CD8-positive, alpha-beta memory T cell (primary cell): ENCODE data around the gene STAT4. TPM values are rescaled to one million over a fixed set of nuclear protein-coding genes. Genes with fewer than 3 reads are reported as not detected.

Experiments
- CTCF ChIA-PET: fragments of 350-600 bp; sonication (Branson Sonifier 250); formaldehyde crosslinking; loops from one replicate; lab custom pipeline; 2021; ENCODE audit warnings: antibody characterized with exemption; lab: Charles Lee
- POLR2A ChIA-PET: fragments of 350-600 bp; sonication (Branson Sonifier 250); formaldehyde crosslinking; loops from one replicate; lab custom pipeline; 2021; ENCODE audit warnings: antibody characterized with exemption; lab: Charles Lee
- DNase-seq, 5 donors: peaks; one replicate each; pipeline versions ENCODE4 v3.0.0 to v3.0.0-alpha.2; 2020 to 2022; ENCODE audit warnings: mixed read lengths in 1 of 5
- H3K27ac ChIP-seq: one replicate; pipeline ENCODE4 v1.7.0; 2013; ENCODE audit warnings: low read depth, mild to moderate bottlenecking, low read length, moderate library complexity
- H3K27me3 ChIP-seq: 2 replicates; pipeline ENCODE4 v1.7.0; 2013; ENCODE audit warnings: low read length, mild to moderate bottlenecking; ENCODE audit not compliant: insufficient read depth, poor library complexity, severe bottlenecking
- H3K36me3 ChIP-seq: 2 replicates; pipeline ENCODE4 v1.7.0; 2013; ENCODE audit warnings: mild to moderate bottlenecking, low read length, moderate library complexity; ENCODE audit not compliant: insufficient read depth
- H3K4me1 ChIP-seq: 2 replicates; pipeline ENCODE4 v1.7.0; 2013; ENCODE audit warnings: mild to moderate bottlenecking, low read length, moderate library complexity; ENCODE audit not compliant: insufficient read depth
- H3K4me3 ChIP-seq: 2 replicates; pipeline ENCODE4 v1.7.0; 2013; ENCODE audit warnings: mild to moderate bottlenecking, low read length
- H3K9me3 ChIP-seq: 2 replicates; pipeline ENCODE4 v1.7.0; 2013; ENCODE audit warnings: mild to moderate bottlenecking, low read length
- H3K27ac Mint-ChIP-seq, 8 donors: one replicate each; pipeline ENCODE4 v1.8.0; 2020 to 2021; ENCODE audit warnings: mixed read lengths in 8 of 8, mild to moderate bottlenecking in 6 of 8, inconsistent platforms in 3 of 8, moderate library complexity in 3 of 8
- H3K27me3 Mint-ChIP-seq, 2 donors: one replicate each; pipeline ENCODE4 v1.8.0; 2020 to 2021; ENCODE audit warnings: mixed read lengths in 2 of 2, mild to moderate bottlenecking in 1 of 2, moderate library complexity in 1 of 2
- H3K36me3 Mint-ChIP-seq, 3 donors: one replicate each; pipeline ENCODE4 v1.8.0; 2020 to 2021; ENCODE audit warnings: mixed read lengths in 3 of 3, inconsistent platforms in 1 of 3, mild to moderate bottlenecking in 1 of 3
- H3K4me1 Mint-ChIP-seq, 3 donors: one replicate each; pipeline ENCODE4 v1.8.0; 2020 to 2021; ENCODE audit warnings: mixed read lengths in 3 of 3, inconsistent platforms in 1 of 3, mild to moderate bottlenecking in 1 of 3
- H3K4me3 Mint-ChIP-seq, 7 donors: one replicate each; pipeline ENCODE4 v1.8.0; 2020 to 2021; ENCODE audit warnings: mixed read lengths in 7 of 7, mild to moderate bottlenecking in 6 of 7, moderate library complexity in 4 of 7, inconsistent platforms in 2 of 7
- H3K9me3 Mint-ChIP-seq, 5 donors: one replicate each; pipeline ENCODE4 v1.8.0; 2020 to 2022; ENCODE audit warnings: mixed read lengths in 5 of 5, mild to moderate bottlenecking in 3 of 5, moderate library complexity in 2 of 5, inconsistent platforms in 1 of 5
- polyA plus RNA-seq: library from polyadenylated mRNA; unstranded; fragments of 300-500 nt; fragmentation: Illumina TruSeq; gene quantifications from one replicate; pipeline ENCODE4 v1.2.3, GENCODE V29; 2021
- total RNA-seq, 2 experiments: library from RNA; stranded (reverse); gene quantifications; one replicate each; pipeline ENCODE4 v1.2.3, GENCODE V29; 2021

Gene STAT4
- total and polyA plus RNA-seq, 3 experiments from 2014 or later, result 53.0 to 88.2 (median 54.7) TPM

GRCh38 chr2:191031256-191031655 is 119.5 kb downstream of the STAT4 start:
- Mint-ChIP-seq H3K27me3 (no peaks in the 10 kb centered on the region), H3K4me3 (no peak overlapping the region), H3K4me1 (peaks cover 30 to 42% (median 35%) of the 10 kb centered on the region in 3 donors), H3K27ac (peak overlapping the region in 7 of 8 donors; percentile 43 to 87 (median 79)), H3K36me3 (peaks cover 0 to 80% (median 9%) of the 10 kb centered on the region in 3 donors), H3K9me3 (no peaks in the 10 kb centered on the region)
- Histone ChIP-seq H3K27me3 (no peaks in the 10 kb centered on the region), H3K4me1 (peaks cover 30% of the 10 kb centered on the region), H3K4me3 (no peak overlapping the region), H3K9me3 (no peaks in the 10 kb centered on the region), H3K27ac (no peak overlapping the region), H3K36me3 (peaks cover 32% of the 10 kb centered on the region)
- POLR2A ChIA-PET, result no interaction called here
- CTCF ChIA-PET, result no interaction called here
- no peak for DNase-seq

- H3K9me3 Mint-ChIP-seq, result no peaks in the 10 kb centered on the region
- no peak overlapping the region for H3K4me3 ChIP-seq
- H3K27me3 ChIP-seq, result no peaks in the 10 kb centered on the region
- H3K27ac Mint-ChIP-seq, result peak overlapping the region; percentile 59 to 91 (median 80)
- peaks cover 30 to 48% (median 35%) of the 10 kb centered on the region in 3 donors for H3K4me1 Mint-ChIP-seq
- H3K4me1 ChIP-seq, result peaks cover 30% of the 10 kb centered on the region
- H3K36me3 ChIP-seq, result peaks cover 26% of the 10 kb centered on the region
- ChIA-PET CTCF (no interaction called here), POLR2A (no interaction called here)
- H3K9me3 ChIP-seq, result no peaks in the 10 kb centered on the region
- peak in 3 of 5 donors; percentile 14 to 58 (median 52) for DNase-seq
- peaks cover 0 to 77% (median 9%) of the 10 kb centered on the region in 3 donors for H3K36me3 Mint-ChIP-seq
- H3K27me3 Mint-ChIP-seq, result no peaks in the 10 kb centered on the region
- no peak overlapping the region for H3K27ac ChIP-seq
- peak overlapping the region in 1 of 7 donors; percentile 59 for H3K4me3 Mint-ChIP-seq
Measured at GRCh38 chr2:191030521-191031154, 120.2 kb downstream of the STAT4 start.

GRCh38 chr2:191029280-191029950 is 121.4 kb downstream of the STAT4 start:
- Mint-ChIP-seq H3K27ac (peak overlapping the region; percentile 3 to 93 (median 72)), H3K36me3 (peaks cover 0 to 64% (median 4%) of the 10 kb centered on the region in 3 donors), H3K9me3 (no peaks in the 10 kb centered on the region), H3K27me3 (no peaks in the 10 kb centered on the region), H3K4me3 (peak overlapping the region in 6 of 7 donors; percentile 11 to 38 (median 24)), H3K4me1 (peaks cover 33 to 55% (median 40%) of the 10 kb centered on the region in 3 donors)
- ChIA-PET POLR2A (interaction anchor here (0.7 to 1.2 kb wide), 2 partner anchors 31 to 121 kb away, joined by 3 read pairs; partner anchors contain the start of gene STAT4), CTCF (interaction anchor here (0.9 to 3.1 kb wide), 6 partner anchors 9 to 179 kb away, joined by 3 to 12 read pairs (median 9); no protein-coding TSS in a partner anchor)
- H3K4me1 ChIP-seq, result peaks cover 30% of the 10 kb centered on the region
- H3K27ac ChIP-seq, result no peak overlapping the region
- H3K4me3 ChIP-seq, result peak overlapping the region; percentile 24
- H3K36me3 ChIP-seq, result peaks cover 14% of the 10 kb centered on the region
- H3K27me3 ChIP-seq, result no peaks in the 10 kb centered on the region
- H3K9me3 ChIP-seq, result no peaks in the 10 kb centered on the region
- no peak for DNase-seq

GRCh38 chr2:191026377-191026776 is 124.4 kb downstream of the STAT4 start:
- Mint-ChIP-seq H3K36me3 (peaks cover 0 to 39% (median 3%) of the 10 kb centered on the region in 3 donors), H3K27me3 (no peaks in the 10 kb centered on the region), H3K4me1 (peaks cover 33 to 57% (median 40%) of the 10 kb centered on the region in 3 donors), H3K4me3 (no peak overlapping the region), H3K9me3 (no peaks in the 10 kb centered on the region), H3K27ac (peak overlapping the region in 6 of 8 donors; percentile 7 to 89 (median 58))
- Histone ChIP-seq H3K9me3 (no peaks in the 10 kb centered on the region), H3K27me3 (no peaks in the 10 kb centered on the region), H3K27ac (no peak overlapping the region), H3K4me3 (no peak overlapping the region), H3K4me1 (peaks cover 55% of the 10 kb centered on the region), H3K36me3 (no peaks in the 10 kb centered on the region)
- ChIA-PET CTCF (interaction anchor here (0.9 kb wide), 1 partner anchor 10 kb away, joined by 3 read pairs; no protein-coding TSS in a partner anchor), POLR2A (no interaction called here)
- no peak for DNase-seq

GRCh38 chr2:191025135-191025534 is 125.7 kb downstream of the STAT4 start:
- POLR2A ChIA-PET, result no interaction called here
- CTCF ChIA-PET, result interaction anchor here (1.0 to 1.9 kb wide), 2 partner anchors 10 to 11 kb away, joined by 3 to 6 read pairs; partner anchors contain the start of gene STAT1
- peaks cover 0 to 32% (median 0%) of the 10 kb centered on the region in 3 donors for H3K36me3 Mint-ChIP-seq
- H3K27ac ChIP-seq, result no peak overlapping the region
- H3K9me3 ChIP-seq, result no peaks in the 10 kb centered on the region
- H3K27me3 Mint-ChIP-seq, result no peaks in the 10 kb centered on the region
- no peaks in the 10 kb centered on the region for H3K9me3 Mint-ChIP-seq
- no peaks in the 10 kb centered on the region for H3K27me3 ChIP-seq
- H3K4me1 Mint-ChIP-seq, result peaks cover 24 to 46% (median 30%) of the 10 kb centered on the region in 3 donors
- no peak for DNase-seq
- H3K4me3 ChIP-seq, result no peak overlapping the region
- H3K36me3 ChIP-seq, result no peaks in the 10 kb centered on the region
- peak overlapping the region; percentile 30 to 83 (median 73) for H3K27ac Mint-ChIP-seq
- peaks cover 56% of the 10 kb centered on the region for H3K4me1 ChIP-seq
- H3K4me3 Mint-ChIP-seq, result peak overlapping the region in 1 of 7 donors; percentile 6

GRCh38 chr2:191023235-191023679 is 127.5 kb downstream of the STAT4 start:
- H3K36me3 Mint-ChIP-seq, result peaks cover 0 to 17% (median 0%) of the 10 kb centered on the region in 3 donors
- peak in 2 of 5 donors; percentile 44 for DNase-seq
- CTCF ChIA-PET, result interaction anchor here (0.8 to 2.2 kb wide), 6 partner anchors 9 to 132 kb away, joined by 3 to 8 read pairs (median 6); partner anchors contain the start of gene STAT1

GRCh38 chr2:191020742-191021381 is 129.9 kb downstream of the STAT4 start:
- peak in 1 of 5 donors; percentile 49 for DNase-seq
- Histone ChIP-seq H3K9me3 (no peaks in the 10 kb centered on the region), H3K4me1 (peaks cover 55% of the 10 kb centered on the region), H3K36me3 (no peaks in the 10 kb centered on the region), H3K27me3 (no peaks in the 10 kb centered on the region), H3K27ac (peak overlapping the region; percentile 72), H3K4me3 (peak overlapping the region; percentile 66)
- POLR2A ChIA-PET, result interaction anchor here (0.6 to 1.3 kb wide), 3 partner anchors 9 to 76 kb away, joined by 3 to 5 read pairs (median 4); no protein-coding TSS in a partner anchor
- Mint-ChIP-seq H3K36me3 (peaks cover 0 to 4% (median 0%) of the 10 kb centered on the region in 3 donors), H3K27me3 (no peaks in the 10 kb centered on the region), H3K4me1 (peaks cover 23 to 40% (median 36%) of the 10 kb centered on the region in 3 donors), H3K4me3 (no peak overlapping the region), H3K9me3 (no peaks in the 10 kb centered on the region), H3K27ac (no peak overlapping the region)
- CTCF ChIA-PET, result interaction anchor here (1.1 to 1.9 kb wide), 6 partner anchors 8 to 135 kb away, joined by 3 to 6 read pairs (median 4); no protein-coding TSS in a partner anchor

More at GRCh38 chr2:191023235-191023679, 127.5 kb downstream of the STAT4 start:
- no peaks in the 10 kb centered on the region for H3K27me3 ChIP-seq
- no peak overlapping the region for H3K27ac ChIP-seq
- peaks cover 53% of the 10 kb centered on the region for H3K4me1 ChIP-seq
- H3K4me3 ChIP-seq, result peak overlapping the region; percentile 66
- no peaks in the 10 kb centered on the region for H3K9me3 ChIP-seq
- Mint-ChIP-seq H3K9me3 (no peaks in the 10 kb centered on the region), H3K27me3 (no peaks in the 10 kb centered on the region), H3K27ac (no peak overlapping the region), H3K4me1 (peaks cover 22 to 44% (median 30%) of the 10 kb centered on the region in 3 donors), H3K4me3 (no peak overlapping the region)
- no peaks in the 10 kb centered on the region for H3K36me3 ChIP-seq
- POLR2A ChIA-PET, result interaction anchor here (0.5 to 2.6 kb wide), 6 partner anchors 9 to 172 kb away, joined by 3 to 13 read pairs (median 4); partner anchors contain the start of genes GLS and STAT1
